ENCODE results near the gene IDE. TPM values are rescaled to one million over a fixed set of nuclear protein-coding genes. Genes with fewer than 3 reads are reported as not detected.
A peak's percentile ranks its signal among the peaks of the same experiment; 100 is the strongest.

IDE gene
- total and polyA plus RNA-seq, 9 of the 15 experiments (the other 6 are each of a cell fraction or from before 2014, with no cell fraction given), result 10.2 to 50.6 (median 33.2) TPM

GRCh38 chr10:92590623-92591549 is 17.0 kb upstream of the IDE start (continued):
- TF ChIP-seq ZNF280B (CRISPR knock-in tag; IDR thresholded peaks at IDR 0.05) (no peak), ZNF583 (CRISPR knock-in tag; IDR thresholded peaks at IDR 0.05) (no peak), BACH1 (tag; IDR thresholded peaks at IDR 0.05) (peak; percentile 19; the same call in 1 of the 2 replicates), TAF15 (IDR thresholded peaks at IDR 0.05; ENCODE audit: low read depth, low read length) (no peak), POLR2AphosphoS2 (IDR thresholded peaks at IDR 0.05; ENCODE audit: low read length) (no peak), ZNF75A (CRISPR knock-in tag; IDR thresholded peaks at IDR 0.05) (no peak), MNT (conservative IDR thresholded peaks at IDR 0.05) (peak; percentile 43 to 55; a peak in 2 of 4 replicates), ZNF561 (CRISPR knock-in tag; conservative IDR thresholded peaks at IDR 0.05) (no peak), HBP1 (CRISPR knock-in tag; IDR thresholded peaks at IDR 0.05) (no peak), JUND (IDR thresholded peaks at IDR 0.05; ENCODE audit: borderline replicate concordance, low read depth, low read length) (0 out of 2 replicates have a peak, but pooled peaks have one; percentile 19), JUND (tag; IDR thresholded peaks at IDR 0.05; ENCODE audit: borderline replicate concordance, low read depth, low read length) (no peak), ETS1 (conservative IDR thresholded peaks at IDR 0.05; ENCODE audit: control insufficient read depth, low read depth, low read length) (no peak), GATA2 (CRISPR knock-in tag; IDR thresholded peaks at IDR 0.05) (peak; percentile 53; the same call in 1 of the 2 replicates), ZNF395 (CRISPR knock-in tag; IDR thresholded peaks at IDR 0.05) (0 out of 2 replicates have a peak, but pooled peaks have one; percentile 36), PTTG1 (tag; IDR thresholded peaks at IDR 0.05; ENCODE audit: low read depth) (no peak), ZBTB7A (IDR thresholded peaks at IDR 0.05; ENCODE audit: borderline replicate concordance, control insufficient read depth, low read depth, low read length) (0 out of 2 replicates have a peak, but pooled peaks have one; percentile 38)

Measured in K562 (cell line).